Measurements from ENCODE around the gene KIAA0232.
"Not testable (repeated sequence)": the region's sequence is repeated elsewhere in the genome, so short reads cannot be mapped to it uniquely, and the experiment has no call there.

Gene KIAA0232

GRCh38 chr4:6791245-6791644 is 8.7 kb downstream of the KIAA0232 start:
- not testable (repeated sequence) for H3K9me3 ChIP-seq (ENCODE audit: control insufficient read depth in 2 of 2, low read length in 2 of 2); H3K4me1 ChIP-seq (ENCODE audit: control insufficient read depth, insufficient read depth, low read length)

GRCh38 chr4:6791796-6792195 is 9.3 kb downstream of the KIAA0232 start:
- H3K9me3 ChIP-seq (ENCODE audit: control insufficient read depth in 2 of 2, low read length in 2 of 2); H3K9ac ChIP-seq (ENCODE audit: low read length in 2 of 2); H3K4me1 ChIP-seq (ENCODE audit: control insufficient read depth, insufficient read depth, low read length); H3K36me3 ChIP-seq (ENCODE audit: control insufficient read depth in 2 of 2, insufficient read depth in 2 of 2, low read length in 2 of 2); H3K27me3 ChIP-seq (ENCODE audit: control insufficient read depth in 1 of 2, insufficient read depth in 2 of 2, low read length in 2 of 2); H3K27ac ChIP-seq (ENCODE audit: low read length); H3K4me3 ChIP-seq (ENCODE audit: low read length in 2 of 2): not testable (repeated sequence)

More at GRCh38 chr4:6791245-6791644, 8.7 kb downstream of the KIAA0232 start:
- H3K36me3 ChIP-seq (ENCODE audit: control insufficient read depth in 2 of 2, insufficient read depth in 2 of 2, low read length in 2 of 2); H3K27me3 ChIP-seq (ENCODE audit: control insufficient read depth in 1 of 2, insufficient read depth in 2 of 2, low read length in 2 of 2); H3K9ac ChIP-seq (ENCODE audit: low read length in 2 of 2); H3K27ac ChIP-seq (ENCODE audit: low read length); H3K4me3 ChIP-seq (ENCODE audit: low read length in 2 of 2): not testable (repeated sequence)

GRCh38 chr4:6794189-6794588 is 11.7 kb downstream of the KIAA0232 start:
- H3K9ac ChIP-seq (ENCODE audit: low read length in 2 of 2), result no peak overlapping the region
- no peaks in the 10 kb centered on the region for H3K27me3 ChIP-seq (ENCODE audit: control insufficient read depth in 1 of 2, insufficient read depth in 2 of 2, low read length in 2 of 2)
- H3K9me3 ChIP-seq (ENCODE audit: control insufficient read depth in 2 of 2, low read length in 2 of 2), result no peaks in the 10 kb centered on the region
- no peak overlapping the region for H3K27ac ChIP-seq (ENCODE audit: low read length)
- no peak overlapping the region for H3K4me3 ChIP-seq (ENCODE audit: low read length in 2 of 2)
- H3K4me1 ChIP-seq (ENCODE audit: control insufficient read depth, insufficient read depth, low read length), result peaks cover 7% of the 10 kb centered on the region
- peaks cover 0 to 2% of the 10 kb centered on the region in 2 donors for H3K36me3 ChIP-seq (ENCODE audit: control insufficient read depth in 2 of 2, insufficient read depth in 2 of 2, low read length in 2 of 2)

- Histone ChIP-seq H3K4me1 (ENCODE audit: control insufficient read depth, insufficient read depth, low read length) (peaks cover 7% of the 10 kb centered on the region), H3K27me3 (ENCODE audit: control insufficient read depth in 1 of 2, insufficient read depth in 2 of 2, low read length in 2 of 2) (no peaks in the 10 kb centered on the region), H3K27ac (ENCODE audit: low read length) (no peak overlapping the region), H3K9me3 (ENCODE audit: control insufficient read depth in 2 of 2, low read length in 2 of 2) (no peaks in the 10 kb centered on the region), H3K4me3 (ENCODE audit: low read length in 2 of 2) (no peak overlapping the region), H3K36me3 (ENCODE audit: control insufficient read depth in 2 of 2, insufficient read depth in 2 of 2, low read length in 2 of 2) (peaks cover 0 to 2% of the 10 kb centered on the region in 2 donors), H3K9ac (ENCODE audit: low read length in 2 of 2) (no peak overlapping the region)
These were observed 13.3 kb downstream of the KIAA0232 start for GRCh38 chr4:6795821-6796220.

- not testable (repeated sequence) for H3K4me3 ChIP-seq (ENCODE audit: low read length in 2 of 2); H3K36me3 ChIP-seq (ENCODE audit: control insufficient read depth in 2 of 2, insufficient read depth in 2 of 2, low read length in 2 of 2); H3K4me1 ChIP-seq (ENCODE audit: control insufficient read depth, insufficient read depth, low read length); H3K9me3 ChIP-seq (ENCODE audit: control insufficient read depth in 2 of 2, low read length in 2 of 2); H3K27me3 ChIP-seq (ENCODE audit: control insufficient read depth in 1 of 2, insufficient read depth in 2 of 2, low read length in 2 of 2); H3K9ac ChIP-seq (ENCODE audit: low read length in 2 of 2); H3K27ac ChIP-seq (ENCODE audit: low read length)
These were observed 14.8 kb downstream of the KIAA0232 start for GRCh38 chr4:6797368-6797767.

GRCh38 chr4:6799091-6799490 is 16.6 kb downstream of the KIAA0232 start:
- no peak overlapping the region for H3K9ac ChIP-seq (ENCODE audit: low read length in 2 of 2)
- no peaks in the 10 kb centered on the region for H3K9me3 ChIP-seq (ENCODE audit: control insufficient read depth in 2 of 2, low read length in 2 of 2)
- peaks cover 0 to 2% of the 10 kb centered on the region in 2 donors for H3K36me3 ChIP-seq (ENCODE audit: control insufficient read depth in 2 of 2, insufficient read depth in 2 of 2, low read length in 2 of 2)
- H3K4me1 ChIP-seq (ENCODE audit: control insufficient read depth, insufficient read depth, low read length), result peaks cover 5% of the 10 kb centered on the region
- H3K27ac ChIP-seq (ENCODE audit: low read length), result no peak overlapping the region
- H3K27me3 ChIP-seq (ENCODE audit: control insufficient read depth in 1 of 2, insufficient read depth in 2 of 2, low read length in 2 of 2), result no peaks in the 10 kb centered on the region
- no peak overlapping the region for H3K4me3 ChIP-seq (ENCODE audit: low read length in 2 of 2)

GRCh38 chr4:6802025-6802424 is 19.5 kb downstream of the KIAA0232 start:
- H3K9me3 ChIP-seq (ENCODE audit: control insufficient read depth in 2 of 2, low read length in 2 of 2), result no peaks in the 10 kb centered on the region
- peaks cover 7% of the 10 kb centered on the region for H3K4me1 ChIP-seq (ENCODE audit: control insufficient read depth, insufficient read depth, low read length)
- no peak overlapping the region for H3K27ac ChIP-seq (ENCODE audit: low read length)
- no peaks in the 10 kb centered on the region for H3K27me3 ChIP-seq (ENCODE audit: control insufficient read depth in 1 of 2, insufficient read depth in 2 of 2, low read length in 2 of 2)
- H3K9ac ChIP-seq (ENCODE audit: low read length in 2 of 2), result no peak overlapping the region
- no peaks in the 10 kb centered on the region for H3K36me3 ChIP-seq (ENCODE audit: control insufficient read depth in 2 of 2, insufficient read depth in 2 of 2, low read length in 2 of 2)
- no peak overlapping the region for H3K4me3 ChIP-seq (ENCODE audit: low read length in 2 of 2)

- H3K9ac ChIP-seq (ENCODE audit: low read length in 2 of 2), result no peak overlapping the region
- no peaks in the 10 kb centered on the region for H3K9me3 ChIP-seq (ENCODE audit: control insufficient read depth in 2 of 2, low read length in 2 of 2)
- H3K27me3 ChIP-seq (ENCODE audit: control insufficient read depth in 1 of 2, insufficient read depth in 2 of 2, low read length in 2 of 2), result no peaks in the 10 kb centered on the region
- no peak overlapping the region for H3K27ac ChIP-seq (ENCODE audit: low read length)
- no peak overlapping the region for H3K4me3 ChIP-seq (ENCODE audit: low read length in 2 of 2)
- H3K36me3 ChIP-seq (ENCODE audit: control insufficient read depth in 2 of 2, insufficient read depth in 2 of 2, low read length in 2 of 2), result no peaks in the 10 kb centered on the region
- H3K4me1 ChIP-seq (ENCODE audit: control insufficient read depth, insufficient read depth, low read length), result peaks cover 7% of the 10 kb centered on the region
These were observed 20.1 kb downstream of the KIAA0232 start for GRCh38 chr4:6802626-6803025.

- Histone ChIP-seq H3K27me3 (ENCODE audit: control insufficient read depth in 1 of 2, insufficient read depth in 2 of 2, low read length in 2 of 2) (no peaks in the 10 kb centered on the region), H3K9me3 (ENCODE audit: control insufficient read depth in 2 of 2, low read length in 2 of 2) (no peaks in the 10 kb centered on the region), H3K4me1 (ENCODE audit: control insufficient read depth, insufficient read depth, low read length) (peaks cover 7% of the 10 kb centered on the region), H3K4me3 (ENCODE audit: low read length in 2 of 2) (no peak overlapping the region), H3K27ac (ENCODE audit: low read length) (no peak overlapping the region), H3K9ac (ENCODE audit: low read length in 2 of 2) (no peak overlapping the region), H3K36me3 (ENCODE audit: control insufficient read depth in 2 of 2, insufficient read depth in 2 of 2, low read length in 2 of 2) (no peaks in the 10 kb centered on the region)
These were observed 20.7 kb downstream of the KIAA0232 start for GRCh38 chr4:6803246-6803645.

- no peak overlapping the region for H3K27ac ChIP-seq (ENCODE audit: low read length)
- no peak overlapping the region for H3K4me3 ChIP-seq (ENCODE audit: low read length in 2 of 2)
- peaks cover 7% of the 10 kb centered on the region for H3K4me1 ChIP-seq (ENCODE audit: control insufficient read depth, insufficient read depth, low read length)
- H3K36me3 ChIP-seq (ENCODE audit: control insufficient read depth in 2 of 2, insufficient read depth in 2 of 2, low read length in 2 of 2), result no peaks in the 10 kb centered on the region
- no peak overlapping the region for H3K9ac ChIP-seq (ENCODE audit: low read length in 2 of 2)
- H3K9me3 ChIP-seq (ENCODE audit: control insufficient read depth in 2 of 2, low read length in 2 of 2), result no peaks in the 10 kb centered on the region
- H3K27me3 ChIP-seq (ENCODE audit: control insufficient read depth in 1 of 2, insufficient read depth in 2 of 2, low read length in 2 of 2), result no peaks in the 10 kb centered on the region
These were observed 21.7 kb downstream of the KIAA0232 start for GRCh38 chr4:6804082-6804752.

- Histone ChIP-seq H3K36me3 (ENCODE audit: control insufficient read depth in 2 of 2, insufficient read depth in 2 of 2, low read length in 2 of 2) (no peaks in the 10 kb centered on the region), H3K9me3 (ENCODE audit: control insufficient read depth in 2 of 2, low read length in 2 of 2) (no peaks in the 10 kb centered on the region), H3K9ac (ENCODE audit: low read length in 2 of 2) (no peak overlapping the region), H3K4me1 (ENCODE audit: control insufficient read depth, insufficient read depth, low read length) (peaks cover 4% of the 10 kb centered on the region), H3K27me3 (ENCODE audit: control insufficient read depth in 1 of 2, insufficient read depth in 2 of 2, low read length in 2 of 2) (no peaks in the 10 kb centered on the region), H3K4me3 (ENCODE audit: low read length in 2 of 2) (no peak overlapping the region), H3K27ac (ENCODE audit: low read length) (no peak overlapping the region)
These were observed 24.5 kb downstream of the KIAA0232 start for GRCh38 chr4:6806924-6807626.
